ENCODE measurements around the gene CMIP.

Gene CMIP

DNA sequence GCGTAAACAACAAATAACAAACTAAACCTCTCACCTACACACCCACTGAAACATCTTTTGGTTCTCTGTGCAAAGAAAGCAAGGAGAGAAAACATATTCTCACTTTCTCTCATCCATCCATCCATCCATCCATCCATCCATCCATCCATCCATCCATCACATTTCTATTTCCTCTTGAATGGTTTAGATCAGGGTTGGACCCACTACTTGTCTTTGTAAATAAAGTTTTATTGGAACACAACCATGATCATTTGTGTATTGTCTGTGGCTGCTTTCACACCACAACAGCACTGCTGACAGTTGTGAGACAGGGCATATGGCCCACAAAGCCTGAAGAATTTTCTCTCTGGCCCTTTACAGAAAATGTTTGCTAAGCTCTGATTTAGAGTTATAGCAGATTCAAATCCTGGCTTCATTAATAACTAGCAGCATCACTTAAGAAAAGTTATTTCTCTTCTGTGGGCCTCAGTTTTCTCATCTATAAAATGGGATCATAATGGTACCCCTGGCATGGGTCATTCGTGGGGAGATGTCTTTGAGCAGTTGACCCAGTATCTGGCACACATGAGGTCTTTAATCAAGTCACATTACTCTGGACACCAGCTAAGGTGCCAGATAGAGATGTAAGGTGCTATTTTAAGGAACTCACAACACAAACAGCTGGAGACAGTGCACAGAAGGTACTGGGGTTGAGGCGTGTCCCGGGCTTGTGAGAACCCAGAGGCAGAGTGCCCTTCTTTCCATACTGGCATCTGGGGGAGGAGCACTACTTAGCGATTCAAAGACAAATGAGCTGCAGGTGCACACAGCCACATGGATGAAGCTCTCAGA lies 146.3 kb downstream of the CMIP start:
- DNase-seq: no peak

DNA sequence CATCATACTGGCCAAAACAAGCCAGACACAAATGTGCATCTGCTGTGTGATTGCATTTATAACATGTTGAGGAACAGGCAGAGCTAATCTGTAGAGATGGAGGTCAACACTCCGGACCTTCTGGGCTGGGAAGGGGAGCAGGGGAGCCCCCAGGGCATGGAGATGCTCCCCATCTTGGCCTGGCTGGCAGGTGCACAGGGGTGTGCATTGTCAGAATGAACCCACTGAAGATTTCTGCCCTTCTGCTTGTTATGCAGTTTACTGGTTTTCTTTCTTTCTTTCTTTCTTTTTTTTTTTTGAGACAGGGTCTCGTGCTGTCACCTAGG lies 146.9 kb downstream of the CMIP start:
- DNase-seq: no peak

DNA sequence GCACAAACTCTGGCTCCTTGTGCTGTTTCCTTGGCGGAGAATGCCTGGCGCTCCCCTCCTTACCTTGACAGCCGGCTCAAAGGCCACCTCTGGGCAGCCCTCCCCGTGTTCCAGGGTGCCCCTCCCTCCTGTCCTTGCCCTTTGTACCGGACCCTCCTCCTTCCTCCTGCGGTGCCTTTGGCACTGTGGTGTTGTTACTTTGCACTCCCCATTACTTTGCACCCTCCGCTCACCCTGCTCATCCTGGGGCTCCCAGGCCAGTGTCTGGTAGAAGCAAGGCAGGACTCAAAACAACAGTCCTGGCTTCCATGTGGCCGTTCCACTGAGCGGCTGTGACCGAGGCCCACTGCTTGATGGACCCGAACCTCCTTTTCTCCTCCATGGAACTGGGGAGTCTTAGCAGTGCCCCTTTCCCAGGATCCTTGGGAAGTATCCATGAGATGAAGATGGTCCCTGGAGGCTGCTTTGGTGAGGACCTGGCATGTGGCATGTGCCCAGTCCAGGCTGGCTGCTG lies 147.8 kb downstream of the CMIP start:
- DNase-seq: no peak

DNA sequence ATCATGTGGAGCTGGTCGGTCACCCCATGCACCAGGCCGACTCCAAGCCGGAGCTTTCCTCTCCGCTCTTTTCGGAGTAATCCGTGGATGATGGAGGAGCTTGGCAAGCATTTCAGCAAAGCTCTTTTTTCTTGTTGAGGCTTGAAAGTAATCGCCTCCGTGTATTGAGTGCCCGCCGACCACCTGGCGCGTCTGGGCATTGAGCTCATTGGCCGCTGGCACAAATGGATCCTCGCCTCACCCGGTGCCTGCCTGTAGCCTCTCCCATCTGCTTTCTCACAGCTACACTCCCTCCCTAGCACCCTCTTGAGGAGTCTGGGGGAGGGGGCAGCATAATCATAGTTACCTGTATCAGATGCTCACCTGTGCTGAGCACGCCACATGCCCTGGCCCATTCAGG lies 148.9 kb downstream of the CMIP start:
- no peak for DNase-seq

DNA sequence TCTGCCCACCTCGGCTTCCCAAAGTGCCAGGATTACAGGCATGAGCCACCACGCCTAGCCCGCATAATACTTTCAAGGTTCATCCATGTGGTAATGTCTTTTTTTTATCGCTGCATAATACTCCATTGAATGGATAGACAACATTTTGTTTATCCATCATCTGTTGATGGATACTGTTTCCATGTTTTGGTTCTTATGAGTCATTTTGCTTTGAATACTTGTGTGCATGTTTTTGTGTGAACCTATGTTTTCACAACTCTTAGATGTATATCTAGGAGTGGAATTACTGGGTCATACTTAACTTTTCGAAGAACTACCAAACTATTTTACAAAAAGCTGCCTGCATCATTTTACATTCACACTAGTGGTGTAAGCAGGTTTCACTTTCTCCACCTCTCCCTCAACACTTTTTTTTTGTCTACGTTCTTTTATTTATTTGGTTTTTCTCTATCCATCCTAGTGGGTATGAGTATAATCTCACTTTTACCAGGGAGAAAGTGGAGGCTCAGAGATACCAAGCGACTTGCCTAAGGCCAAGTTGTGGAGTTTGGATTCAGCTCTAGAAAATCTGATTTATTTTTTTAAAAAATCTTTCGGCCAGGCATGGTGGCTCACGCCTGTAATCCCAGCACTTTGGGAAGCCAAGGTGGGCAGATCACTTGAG lies 151.2 kb downstream of the CMIP start:
- no peak for DNase-seq

DNA sequence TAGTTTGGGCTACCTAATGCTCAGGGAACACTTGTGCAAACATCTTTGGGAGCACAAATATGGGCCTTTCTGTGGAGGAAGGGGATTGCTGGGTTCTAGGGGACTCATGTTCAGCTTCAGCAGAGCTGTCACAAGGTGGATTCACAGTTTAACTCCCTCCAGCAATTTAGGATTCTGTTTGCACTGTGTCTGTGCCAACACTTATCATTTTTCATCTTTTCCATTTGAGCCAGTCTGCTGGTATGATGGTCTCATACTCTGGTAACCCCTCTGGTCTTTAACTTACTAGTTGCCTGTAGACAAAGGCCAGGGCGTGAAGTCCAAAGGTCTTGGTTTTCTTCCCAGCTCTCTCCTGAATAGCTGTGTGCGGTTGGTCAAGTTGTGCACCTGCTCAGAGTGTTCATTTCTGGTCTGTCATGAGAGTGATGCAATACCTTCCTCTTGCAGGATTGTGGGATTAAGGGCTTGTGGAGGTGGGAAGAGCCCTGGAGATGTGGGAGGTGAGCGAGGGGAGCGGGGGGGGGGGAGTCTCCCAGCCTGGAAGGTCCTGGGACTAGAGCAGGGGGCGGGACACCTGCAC lies 152.6 kb downstream of the CMIP start:
- no peak for DNase-seq

DNA sequence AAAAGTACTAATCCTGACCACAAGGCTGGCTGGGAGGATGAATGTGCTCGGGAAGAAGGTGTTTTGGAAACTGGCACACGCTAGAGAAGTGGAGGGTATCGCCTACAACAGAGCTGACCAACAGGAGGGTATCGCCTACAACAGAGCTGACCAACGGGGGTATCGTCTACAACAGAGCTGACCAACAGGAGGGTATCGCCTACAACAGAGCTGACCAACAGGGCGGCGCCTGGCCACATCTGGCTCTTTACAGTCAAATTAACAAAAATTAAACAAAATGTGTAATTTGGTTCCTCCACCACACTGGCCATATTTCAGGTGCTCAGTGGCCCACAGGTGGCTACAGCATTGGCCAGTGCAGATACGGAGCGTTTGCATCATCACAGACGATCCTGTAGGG lies 153.5 kb downstream of the CMIP start:
- no peak for DNase-seq

DNA sequence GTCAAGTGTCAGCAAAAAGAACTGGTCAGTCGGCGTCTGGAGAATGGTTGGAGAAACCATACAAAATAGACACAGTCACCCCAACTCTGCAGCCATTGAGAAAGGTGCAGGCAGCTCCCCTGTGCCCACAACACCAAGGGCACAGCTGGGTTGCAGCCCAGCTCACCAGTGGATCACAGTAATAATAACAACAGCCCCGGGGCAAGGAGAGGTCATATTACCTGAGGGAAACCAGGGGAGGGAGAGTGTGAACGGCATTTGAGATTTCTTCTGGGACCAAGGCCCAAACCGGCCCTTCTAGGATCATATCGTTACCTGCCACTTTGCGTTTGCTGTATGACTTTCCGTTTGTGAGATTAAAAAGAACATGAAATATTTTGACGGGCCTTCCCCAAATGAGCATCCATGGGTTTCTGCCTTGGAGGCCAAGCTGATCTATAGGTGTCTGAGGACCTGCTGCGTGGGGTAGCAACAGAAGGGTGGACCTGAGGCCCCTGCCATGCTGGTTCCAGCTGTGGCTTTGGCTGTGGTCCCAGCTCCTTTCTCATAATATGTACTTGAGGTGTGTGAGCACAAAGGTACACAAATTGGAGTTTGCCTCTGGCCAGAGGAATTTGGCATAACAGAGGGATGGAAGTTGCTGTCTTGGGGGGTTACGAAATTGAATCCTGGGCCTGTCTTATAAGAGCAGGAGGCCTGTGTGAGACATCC lies 154.6 kb downstream of the CMIP start:
- no peak for DNase-seq

DNA sequence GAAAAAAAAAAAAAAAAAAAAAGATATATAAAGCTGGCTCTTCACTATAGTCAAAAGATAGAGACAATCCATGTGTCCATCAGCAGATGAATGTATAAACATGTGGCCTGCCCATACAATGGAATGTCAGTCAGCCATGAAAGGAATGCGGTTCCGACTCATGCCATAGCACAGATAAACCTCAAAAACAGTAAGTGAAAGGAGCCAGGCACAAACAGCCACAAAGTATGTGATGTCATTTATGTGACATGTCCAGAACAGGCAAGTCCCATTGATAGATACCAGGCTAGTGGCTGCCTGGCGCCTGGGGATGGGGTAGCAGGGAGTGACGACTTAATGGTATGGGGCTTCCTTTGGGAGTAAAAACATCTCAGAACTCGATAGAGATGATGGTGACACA lies 155.7 kb downstream of the CMIP start:
- no peak for DNase-seq

DNA sequence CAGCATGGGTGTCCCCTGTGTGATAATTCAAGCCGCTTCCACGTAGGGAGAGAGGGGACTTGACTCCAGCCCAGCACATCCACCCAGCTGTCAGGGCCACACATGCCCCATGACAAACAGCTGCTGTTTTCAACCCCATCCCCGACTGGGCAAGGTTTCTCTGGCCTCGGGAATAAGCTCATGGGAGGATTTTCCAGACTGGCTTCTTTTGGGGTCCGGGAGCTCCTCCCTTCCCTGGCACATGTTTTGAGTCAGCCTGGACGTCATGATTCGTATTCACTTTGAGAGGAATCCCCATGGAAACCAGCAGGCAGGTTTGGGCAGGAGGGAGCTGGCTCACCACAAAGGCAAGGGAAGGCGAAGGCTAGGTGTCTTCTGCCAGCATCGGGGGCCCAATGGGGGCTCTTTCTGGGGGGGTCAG lies 156.4 kb downstream of the CMIP start:
- no peak for DNase-seq

DNA sequence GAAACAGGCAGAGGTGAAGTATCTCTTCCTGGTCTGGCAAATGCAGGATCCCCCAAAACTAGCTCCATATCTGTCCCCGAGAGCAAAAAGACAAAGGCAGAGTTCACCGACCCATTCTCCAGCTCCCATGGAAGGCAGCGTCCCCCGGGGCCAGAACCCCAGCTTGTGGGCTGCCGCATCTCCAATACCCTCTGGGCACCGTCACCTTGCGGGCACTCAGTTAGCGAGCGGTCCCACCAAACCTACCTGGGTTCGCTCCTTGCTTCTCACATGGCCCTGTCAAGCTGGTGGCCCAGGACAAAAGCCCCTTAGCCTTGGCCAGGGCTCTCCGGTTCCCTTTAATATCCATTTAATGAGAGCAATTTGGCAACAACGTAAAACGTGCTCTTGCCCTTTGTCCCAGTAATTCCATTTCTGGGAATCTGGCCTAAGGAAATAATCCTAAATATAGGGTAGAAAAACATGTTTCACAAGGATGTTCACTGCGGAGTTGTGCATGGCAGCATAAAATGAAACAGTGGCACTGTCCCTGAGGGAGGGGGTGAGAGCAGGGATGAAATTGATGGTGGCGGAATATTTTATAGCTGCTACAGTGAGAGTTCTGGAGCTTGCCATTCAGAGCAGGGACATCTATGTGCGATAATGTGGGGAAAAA lies 157.1 kb downstream of the CMIP start:
- no peak for DNase-seq

DNA sequence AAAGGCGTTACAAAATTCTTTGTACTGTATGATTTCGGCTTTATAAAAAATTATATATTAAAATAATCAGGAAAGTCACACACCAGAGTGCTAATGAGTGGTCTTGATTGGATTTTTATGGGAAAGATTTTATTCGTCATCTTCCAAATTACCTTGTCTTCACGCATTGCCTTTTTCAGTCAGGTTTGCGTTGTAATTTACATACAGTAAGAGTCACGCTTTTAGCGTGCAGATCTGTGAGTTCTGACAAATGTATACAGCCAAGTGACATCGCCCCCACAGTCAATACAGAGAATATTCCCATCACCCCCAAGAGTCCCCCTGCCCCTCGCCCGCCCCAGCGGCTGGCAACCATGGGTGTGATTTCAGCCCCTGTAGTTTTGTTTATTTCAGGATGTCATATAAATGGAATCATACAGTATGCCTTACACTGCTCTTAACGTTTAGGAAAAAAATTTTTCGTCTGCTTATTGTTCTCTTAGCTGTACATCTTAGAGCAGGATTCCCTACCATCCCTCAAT lies 157.7 kb downstream of the CMIP start:
- no peak for DNase-seq

DNA sequence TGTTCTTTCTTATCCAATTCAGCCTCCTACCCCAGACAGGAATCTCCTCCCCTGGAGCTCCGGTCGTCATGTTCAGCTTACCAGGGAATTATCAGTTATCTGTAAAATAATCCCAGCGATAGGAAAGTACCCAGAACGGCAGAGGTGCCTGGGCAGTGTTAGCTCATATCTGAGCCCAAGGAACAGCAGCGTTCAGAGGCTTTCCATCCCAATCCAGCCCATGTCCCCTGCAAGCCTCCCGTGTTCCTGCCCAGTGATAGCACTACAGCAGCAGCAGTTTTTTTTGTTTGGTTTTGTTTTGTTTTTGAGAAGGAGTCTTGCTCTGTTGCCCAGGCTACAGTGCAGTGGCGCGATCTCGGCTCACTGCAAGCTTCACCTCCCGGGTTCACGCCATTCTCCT lies 158.2 kb downstream of the CMIP start:
- no peak for DNase-seq

DNA sequence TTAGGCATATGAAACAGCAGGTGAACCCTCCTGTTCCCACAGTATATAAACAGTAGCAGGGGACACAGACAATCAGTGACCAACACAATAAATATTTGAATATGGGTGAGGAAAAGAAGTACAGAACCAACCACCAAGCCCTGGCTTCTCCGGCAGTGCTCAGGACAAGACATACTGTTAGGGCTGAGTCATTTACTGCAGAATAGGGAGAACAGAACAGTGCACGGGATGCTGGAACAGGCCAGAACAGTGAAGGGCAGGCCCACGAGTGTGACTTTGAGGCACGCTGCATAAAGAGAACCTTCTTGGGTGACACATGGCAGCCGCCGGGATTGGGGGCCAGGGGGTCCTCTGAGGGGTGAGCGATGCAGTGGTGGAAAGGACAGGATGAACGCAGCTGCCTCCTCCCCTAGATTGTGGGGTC lies 160.4 kb downstream of the CMIP start:
- DNase-seq: no peak

DNA sequence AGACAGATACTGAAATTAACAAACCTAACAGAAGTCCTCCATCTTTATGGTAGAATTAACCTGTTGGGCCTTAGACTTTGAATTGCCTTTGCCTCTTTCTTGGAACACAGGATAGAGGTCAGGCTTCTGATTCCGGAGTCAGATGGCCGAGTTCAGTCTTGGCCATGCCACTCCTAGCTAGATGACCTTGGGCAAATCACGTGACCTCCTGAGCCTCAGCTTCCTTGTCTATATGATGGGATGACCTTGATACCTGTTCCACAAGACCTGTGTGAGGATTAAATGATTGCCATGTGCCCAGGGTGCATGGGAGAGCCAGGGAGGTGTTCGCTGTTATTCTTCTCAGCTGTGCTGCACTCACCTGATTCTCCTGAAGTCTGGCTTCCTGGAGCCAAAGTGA lies 161.4 kb downstream of the CMIP start:
- no peak for DNase-seq

DNA sequence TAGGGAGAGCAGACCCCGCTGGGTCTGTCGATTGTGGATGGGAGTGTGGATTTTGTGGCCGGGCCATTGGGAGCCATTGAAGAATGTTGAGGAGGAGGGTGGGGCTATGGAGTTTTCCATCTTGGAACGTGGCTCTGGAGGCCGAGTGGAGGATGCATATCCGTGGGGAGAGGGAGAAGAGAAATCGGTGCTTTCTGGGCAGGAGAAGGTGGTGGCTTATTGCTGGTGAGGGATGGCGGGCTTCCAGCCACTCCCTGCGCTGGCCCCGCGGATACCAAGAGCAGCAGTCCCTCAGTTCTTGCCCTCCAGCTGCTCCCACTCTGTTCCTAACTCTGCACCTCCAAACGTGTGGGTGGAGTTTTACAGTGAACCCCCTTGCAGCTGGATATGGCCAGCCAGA lies 162.4 kb downstream of the CMIP start:
- no peak for DNase-seq

DNA sequence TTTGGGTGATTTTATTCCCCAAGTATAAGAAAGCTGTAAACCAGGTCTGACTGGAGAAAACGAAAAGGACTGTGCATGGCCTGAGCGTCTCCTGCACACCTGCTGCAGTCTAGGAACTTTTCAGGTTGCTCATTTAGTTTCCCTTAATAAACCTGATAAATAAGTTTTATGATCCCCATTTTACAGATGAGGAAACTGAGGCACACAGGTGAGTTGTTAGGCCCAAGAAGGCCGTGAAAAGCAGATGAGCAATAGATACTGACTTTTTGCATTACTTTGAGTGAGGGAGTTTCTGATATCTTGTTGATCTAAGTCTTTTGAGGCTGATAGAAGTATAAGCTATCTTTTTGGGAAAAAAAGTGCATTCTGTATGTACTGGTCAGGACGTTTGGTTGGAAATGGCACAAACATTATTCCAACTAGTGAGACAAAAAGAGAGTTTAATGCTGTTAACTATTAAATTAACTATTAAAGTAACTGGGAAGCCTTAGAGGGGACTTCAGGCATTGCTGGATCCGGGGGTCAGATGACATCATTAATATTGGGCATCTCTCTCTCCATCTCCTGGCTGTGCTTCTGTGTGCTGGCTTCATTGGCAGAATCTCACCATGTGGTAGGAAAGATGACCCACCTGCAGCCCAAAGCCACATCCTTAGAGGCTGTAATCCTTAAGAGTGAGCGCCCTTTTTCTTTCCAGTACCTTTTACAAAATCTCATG lies 163.4 kb downstream of the CMIP start:
- DNase-seq: no peak

DNA sequence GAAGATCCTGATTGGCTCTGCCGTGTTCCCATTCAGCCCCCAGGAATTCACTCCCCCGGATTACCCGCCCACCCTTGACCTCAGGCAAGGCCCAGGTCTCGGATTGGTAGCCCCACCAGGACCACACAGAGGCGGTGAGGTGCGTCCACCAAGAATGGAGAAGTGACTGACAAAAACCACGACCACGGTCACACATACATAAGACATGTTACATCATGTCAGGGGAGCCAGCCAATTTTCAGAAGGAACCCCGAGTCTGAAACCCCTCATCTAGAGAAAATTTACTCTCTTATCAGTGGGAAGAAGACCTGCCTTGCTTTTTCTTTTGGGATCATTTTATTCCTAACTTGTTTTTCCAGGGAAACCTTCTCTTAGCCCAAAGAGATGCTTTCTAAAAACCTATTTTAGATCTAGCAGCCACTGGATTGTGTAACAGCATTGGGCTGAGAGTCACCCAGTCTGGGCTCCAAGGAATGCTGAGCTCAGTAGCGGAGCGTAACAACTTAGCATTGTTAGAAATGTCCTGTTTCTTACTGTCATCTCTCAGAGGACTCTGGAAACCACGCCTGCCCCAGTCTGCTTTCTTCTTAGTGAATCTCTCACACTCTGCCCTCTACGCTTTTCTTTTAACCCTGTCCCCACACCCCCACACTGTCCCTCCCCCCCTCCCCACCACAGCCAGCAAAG lies 164.1 kb downstream of the CMIP start:
- DNase-seq: no peak

DNA sequence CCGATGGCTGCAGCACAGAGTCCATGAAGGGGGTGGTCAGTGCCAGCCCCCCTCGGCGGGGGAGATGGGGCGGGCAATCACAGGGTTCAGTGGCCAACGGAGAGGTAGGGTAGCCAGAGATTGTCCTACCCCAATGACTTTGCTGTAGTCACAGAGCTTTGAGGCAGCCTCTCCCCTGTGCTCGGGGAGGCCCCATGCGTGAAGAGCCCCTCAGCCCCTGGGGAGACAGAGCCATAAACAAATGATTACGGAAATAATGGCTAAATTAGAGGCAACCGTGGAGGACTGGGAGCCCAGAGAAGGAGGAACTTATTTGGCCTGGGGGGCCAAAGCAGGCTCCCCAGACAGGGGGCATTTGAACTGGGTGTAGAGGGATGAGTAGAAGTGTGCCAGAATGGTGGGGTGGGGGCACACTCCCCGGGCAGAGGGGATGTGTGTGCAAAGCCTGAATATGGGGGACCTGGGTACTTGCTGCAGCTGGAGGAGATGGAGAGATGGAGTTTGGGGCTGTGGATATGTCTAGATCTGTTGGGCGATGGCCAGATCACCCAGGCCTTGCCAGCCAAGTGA lies 164.8 kb downstream of the CMIP start:
- DNase-seq: no peak

DNA sequence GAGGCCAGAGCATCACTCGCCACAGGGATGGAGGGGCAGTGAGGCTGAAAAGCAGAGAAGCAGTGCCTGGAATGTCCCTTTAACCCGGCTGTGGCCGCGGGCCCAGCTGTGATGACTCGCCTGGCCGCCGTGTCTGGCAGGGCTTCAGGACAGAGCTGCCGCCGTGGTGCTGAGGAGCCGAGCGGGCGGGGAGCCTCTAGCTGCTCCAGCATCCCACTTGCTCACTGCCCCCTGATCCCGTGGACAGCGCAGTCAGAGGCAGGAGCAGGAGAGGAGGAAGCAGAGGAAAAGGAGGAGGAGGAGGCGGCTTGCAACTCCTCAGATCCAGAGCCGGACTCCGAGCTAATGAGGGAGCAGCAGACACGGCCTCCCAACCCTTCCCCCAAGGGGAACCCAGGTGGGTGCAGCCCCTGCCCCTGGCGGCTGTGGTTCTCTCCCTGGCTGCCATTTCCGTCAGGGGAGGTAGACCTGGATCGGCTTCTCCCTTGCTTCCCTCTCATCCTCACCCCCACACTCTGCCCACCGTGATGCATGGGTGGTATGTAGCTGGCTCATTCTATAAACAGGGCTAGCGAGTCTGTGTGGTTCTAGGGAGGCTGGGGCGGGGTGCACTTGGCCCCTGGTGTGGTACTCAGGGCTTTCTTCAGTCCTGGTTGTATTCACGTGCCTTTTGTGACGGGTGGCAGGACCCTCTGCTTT lies 165.7 kb downstream of the CMIP start:
- no peak for DNase-seq
